PC-3 (cell line): ENCODE measurements around the gene CLMP.

Experiments
- EZH2 ChIP-seq: fragments of 300-600 bp; sonication (generic); IDR thresholded peaks from one replicate; pipeline ENCODE4 v1.6.1; 2017; ENCODE audit warnings: antibody characterized with exemption, mild to moderate bottlenecking, low read length; ENCODE audit not compliant: unreplicated experiment
- TF ChIP-seq, protein P1 (sequence below): fragments of 300-600 bp; sonication (generic); conservative IDR thresholded peaks from 2 replicates; pipeline ENCODE4 v1.5.1; 2017; ENCODE audit warnings: antibody characterized with exemption, low read depth, mild to moderate bottlenecking, low read length

DNA sequence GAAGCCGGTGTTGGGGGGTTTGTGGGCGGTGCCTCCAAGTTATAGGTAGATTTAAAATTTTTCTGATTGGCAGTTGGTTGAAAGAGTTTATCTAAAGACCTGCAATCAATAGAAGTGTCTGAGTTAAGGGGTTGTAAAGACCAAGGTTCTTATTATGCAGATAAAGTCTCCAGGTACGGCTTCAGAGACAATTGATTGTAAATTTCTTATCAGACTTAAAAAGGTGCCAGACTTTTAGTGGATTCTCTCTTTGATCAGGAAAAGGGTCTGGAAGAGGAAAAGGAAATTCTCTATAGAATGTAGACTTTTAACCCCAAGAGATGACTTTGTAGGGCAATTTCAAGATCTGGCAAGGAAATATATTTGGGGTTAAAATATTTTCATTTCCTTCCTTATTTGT is 25.2 kb downstream of the CLMP start:
- no peak for TF ChIP-seq EZH2
- TF ChIP-seq, protein P1, sequence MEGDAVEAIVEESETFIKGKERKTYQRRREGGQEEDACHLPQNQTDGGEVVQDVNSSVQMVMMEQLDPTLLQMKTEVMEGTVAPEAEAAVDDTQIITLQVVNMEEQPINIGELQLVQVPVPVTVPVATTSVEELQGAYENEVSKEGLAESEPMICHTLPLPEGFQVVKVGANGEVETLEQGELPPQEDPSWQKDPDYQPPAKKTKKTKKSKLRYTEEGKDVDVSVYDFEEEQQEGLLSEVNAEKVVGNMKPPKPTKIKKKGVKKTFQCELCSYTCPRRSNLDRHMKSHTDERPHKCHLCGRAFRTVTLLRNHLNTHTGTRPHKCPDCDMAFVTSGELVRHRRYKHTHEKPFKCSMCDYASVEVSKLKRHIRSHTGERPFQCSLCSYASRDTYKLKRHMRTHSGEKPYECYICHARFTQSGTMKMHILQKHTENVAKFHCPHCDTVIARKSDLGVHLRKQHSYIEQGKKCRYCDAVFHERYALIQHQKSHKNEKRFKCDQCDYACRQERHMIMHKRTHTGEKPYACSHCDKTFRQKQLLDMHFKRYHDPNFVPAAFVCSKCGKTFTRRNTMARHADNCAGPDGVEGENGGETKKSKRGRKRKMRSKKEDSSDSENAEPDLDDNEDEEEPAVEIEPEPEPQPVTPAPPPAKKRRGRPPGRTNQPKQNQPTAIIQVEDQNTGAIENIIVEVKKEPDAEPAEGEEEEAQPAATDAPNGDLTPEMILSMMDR, result no peak
